Spinal cord (tissue), 10 donors: ENCODE results near the gene MTCL1. TPM values are rescaled to one million over a fixed set of nuclear protein-coding genes. Genes with fewer than 3 reads are reported as not detected.

ENCODE experiments used
- DNase-seq, 6 donors: peaks; one replicate each; pipeline versions ENCODE4 v3.0.0 to v3.0.0-alpha.2; 2013 to 2015; ENCODE audit warnings: low spot score in 6 of 6, low read depth in 4 of 6
- H3K27ac ChIP-seq: one replicate; pipeline ENCODE4 v1.5.1; 2013; ENCODE audit warnings: low read depth, low read length, control low read depth
- H3K27me3 ChIP-seq: one replicate; pipeline ENCODE4 v1.6.1; 2013; ENCODE audit warnings: low read length; ENCODE audit not compliant: control insufficient read depth, insufficient read depth
- H3K36me3 ChIP-seq: one replicate; pipeline ENCODE4 v1.6.1; 2013; ENCODE audit warnings: low read length; ENCODE audit not compliant: control insufficient read depth, insufficient read depth
- H3K4me1 ChIP-seq: one replicate; pipeline ENCODE4 v1.6.1; 2013; ENCODE audit warnings: low read length; ENCODE audit not compliant: control insufficient read depth, insufficient read depth
- H3K4me3 ChIP-seq: one replicate; pipeline ENCODE4 v1.5.1; 2013; ENCODE audit warnings: low read depth, low read length, control low read depth
- H3K9me3 ChIP-seq: one replicate; pipeline ENCODE4 v1.6.1; 2013; ENCODE audit warnings: low read length; ENCODE audit not compliant: control insufficient read depth, insufficient read depth
- WGBS: methylation state at CpG from one replicate; pipeline ENCODE4 v1.1.5; 2013; ENCODE audit warnings: missing lambda C conversion rate; ENCODE audit not compliant: insufficient coverage; 5-methylcytosine and 5-hydroxymethylcytosine counted together
- polyA plus RNA-seq, 2 donors: library from polyadenylated mRNA; unstranded; fragments of 120-200 nt; gene quantifications; one replicate each; pipeline ENCODE4 v1.2.1, GENCODE V29; 2013; ENCODE audit not compliant: insufficient read length in 2 of 2
- total RNA-seq, 2 donors: library from RNA; depleted of rRNA in 1 of 2; stranded (reverse); fragments of 120-200 nt in 1 of 2; fragments of >200 nt in 1 of 2; gene quantifications; one replicate each; pipeline versions ENCODE4 v1.2.3 to v1.2.4, GENCODE V29; 2013 to 2014
- donor health status: healthy.

MTCL1 gene
- total and polyA plus RNA-seq, 4 donors, result 11.3 to 24.8 (median 19.2) TPM

GRCh38 chr18:8685914-8686216 is 19.5 kb upstream of the MTCL1 start:
- WGBS, result 100% methylated on average over 4 of the region's 8 CpGs
- Histone ChIP-seq H3K27me3 (no peaks in the 10 kb centered on the region), H3K27ac (no peak overlapping the region), H3K36me3 (no peaks in the 10 kb centered on the region), H3K9me3 (no peaks in the 10 kb centered on the region), H3K4me3 (no peak overlapping the region), H3K4me1 (peaks cover 10% of the 10 kb centered on the region)
- no peak for DNase-seq

- no peaks in the 10 kb centered on the region for H3K27me3 ChIP-seq
- no peaks in the 10 kb centered on the region for H3K9me3 ChIP-seq
- WGBS, result 31% methylated on average over 2 of the region's 6 CpGs
- DNase-seq, result peak in 2 of 6 donors; percentile 53 to 90
- no peaks in the 10 kb centered on the region for H3K36me3 ChIP-seq
- H3K4me3 ChIP-seq, result no peak overlapping the region
- peaks cover 10% of the 10 kb centered on the region for H3K4me1 ChIP-seq
- no peak overlapping the region for H3K27ac ChIP-seq
These were observed 18.7 kb upstream of the MTCL1 start for GRCh38 chr18:8686611-8687010.

GRCh38 chr18:8688216-8688800 is 17.0 kb upstream of the MTCL1 start:
- no peaks in the 10 kb centered on the region for H3K36me3 ChIP-seq
- no peak overlapping the region for H3K4me3 ChIP-seq
- H3K27me3 ChIP-seq, result no peaks in the 10 kb centered on the region
- peak in 1 of 6 donors; percentile 41 for DNase-seq
- WGBS, result 64% methylated on average over 4 of the region's 8 CpGs
- H3K4me1 ChIP-seq, result peaks cover 10% of the 10 kb centered on the region
- H3K9me3 ChIP-seq, result no peaks in the 10 kb centered on the region
- no peak overlapping the region for H3K27ac ChIP-seq

GRCh38 chr18:8688816-8689215 is 16.5 kb upstream of the MTCL1 start:
- no peaks in the 10 kb centered on the region for H3K36me3 ChIP-seq
- peaks cover 10% of the 10 kb centered on the region for H3K4me1 ChIP-seq
- H3K9me3 ChIP-seq, result no peaks in the 10 kb centered on the region
- no peak for DNase-seq
- H3K4me3 ChIP-seq, result no peak overlapping the region
- H3K27me3 ChIP-seq, result no peaks in the 10 kb centered on the region
- WGBS, result 84% methylated on average over 8 of the region's 8 CpGs
- H3K27ac ChIP-seq, result no peak overlapping the region

- H3K27me3 ChIP-seq, result no peaks in the 10 kb centered on the region
- H3K9me3 ChIP-seq, result no peaks in the 10 kb centered on the region
- no peak overlapping the region for H3K4me3 ChIP-seq
- peaks cover 10% of the 10 kb centered on the region for H3K4me1 ChIP-seq
- H3K27ac ChIP-seq, result no peak overlapping the region
- H3K36me3 ChIP-seq, result no peaks in the 10 kb centered on the region
- DNase-seq, result peak in 1 of 6 donors; percentile 69
- WGBS, result 83% methylated on average over 11 of the region's 13 CpGs
These were observed 15.8 kb upstream of the MTCL1 start for GRCh38 chr18:8689517-8689916.

GRCh38 chr18:8694891-8695290 is 10.5 kb upstream of the MTCL1 start:
- WGBS, result 92% methylated on average over 8 of the region's 10 CpGs
- no peaks in the 10 kb centered on the region for H3K27me3 ChIP-seq
- no peak overlapping the region for H3K4me3 ChIP-seq
- no peaks in the 10 kb centered on the region for H3K4me1 ChIP-seq
- no peak for DNase-seq
- no peaks in the 10 kb centered on the region for H3K36me3 ChIP-seq
- no peak overlapping the region for H3K27ac ChIP-seq
- no peaks in the 10 kb centered on the region for H3K9me3 ChIP-seq

GRCh38 chr18:8695932-8696517 is 9.3 kb upstream of the MTCL1 start:
- H3K9me3 ChIP-seq, result no peaks in the 10 kb centered on the region
- no peak for DNase-seq
- no peaks in the 10 kb centered on the region for H3K27me3 ChIP-seq
- H3K4me1 ChIP-seq, result no peaks in the 10 kb centered on the region
- no peak overlapping the region for H3K4me3 ChIP-seq
- no peaks in the 10 kb centered on the region for H3K36me3 ChIP-seq
- no peak overlapping the region for H3K27ac ChIP-seq
- no CpG with 5 or more reads among the region's 3 CpGs for WGBS

- no peaks in the 10 kb centered on the region for H3K9me3 ChIP-seq
- WGBS, result no CpG with 5 or more reads among the region's 5 CpGs
- H3K4me3 ChIP-seq, result no peak overlapping the region
- peak in 2 of 6 donors; percentile 58 to 72 for DNase-seq
- H3K27me3 ChIP-seq, result no peaks in the 10 kb centered on the region
- no peaks in the 10 kb centered on the region for H3K36me3 ChIP-seq
- H3K27ac ChIP-seq, result no peak overlapping the region
- no peaks in the 10 kb centered on the region for H3K4me1 ChIP-seq
These were observed 8.6 kb upstream of the MTCL1 start for GRCh38 chr18:8696749-8697211.

GRCh38 chr18:8699126-8699525 is 6.2 kb upstream of the MTCL1 start:
- peaks cover 9% of the 10 kb centered on the region for H3K27me3 ChIP-seq
- no peaks in the 10 kb centered on the region for H3K36me3 ChIP-seq
- 97% methylated on average over 5 of the region's 7 CpGs for WGBS
- DNase-seq, result no peak
- peaks cover 12% of the 10 kb centered on the region for H3K4me1 ChIP-seq
- H3K9me3 ChIP-seq, result no peaks in the 10 kb centered on the region
- H3K4me3 ChIP-seq, result no peak overlapping the region
- H3K27ac ChIP-seq, result no peak overlapping the region

- DNase-seq, result no peak
- WGBS, result 77% methylated on average over 2 of the region's 2 CpGs
- Histone ChIP-seq H3K4me3 (no peak overlapping the region), H3K9me3 (no peaks in the 10 kb centered on the region), H3K27me3 (peaks cover 9% of the 10 kb centered on the region), H3K36me3 (no peaks in the 10 kb centered on the region), H3K27ac (no peak overlapping the region), H3K4me1 (peaks cover 19% of the 10 kb centered on the region)
These were observed 5.4 kb upstream of the MTCL1 start for GRCh38 chr18:8699948-8700347.
